ENCODE results near the gene TMCC3. TPM values are rescaled to one million over a fixed set of nuclear protein-coding genes. Genes with fewer than 3 reads are reported as not detected.
"Not testable (repeated sequence)": the region's sequence is repeated elsewhere in the genome, so short reads cannot be mapped to it uniquely, and the experiment has no call there.

The TMCC3 gene
- total RNA-seq, 1 experiment from 2014 or later: 2.1 TPM

- Mint-ChIP-seq H3K4me1 (ENCODE audit: low read depth, unreplicated experiment) (no peaks in the 10 kb centered on the region), H3K27ac (ENCODE audit: unreplicated experiment) (no peak overlapping the region), H3K27me3 (ENCODE audit: insufficient read depth, unreplicated experiment) (no peaks in the 10 kb centered on the region), H3K9me3 (ENCODE audit: unreplicated experiment) (no peaks in the 10 kb centered on the region), H3K4me3 (ENCODE audit: unreplicated experiment) (no peak overlapping the region), H3K36me3 (ENCODE audit: insufficient read depth, unreplicated experiment) (no peaks in the 10 kb centered on the region)
- intact Hi-C loops (cut with micrococcal nuclease; ENCODE audit: unreplicated experiment): no loop called here
- BruUV-seq (replicated peaks): no TSS peak
- H3K27me3 ChIP-seq (replicated peaks; ENCODE audit: control insufficient read depth, insufficient read depth, low read length): no peaks in the 10 kb centered on the region
- DNase-seq: no peak
- no peaks in the 10 kb centered on the region for H3K4me1 ChIP-seq
- ChIA-PET POLR2A (no interaction called here), CTCF (no interaction called here)
- TF ChIP-seq CTCF (IDR thresholded peaks at IDR 0.05; ENCODE audit: insufficient read depth in 1 of 2, low read depth in 1 of 2, low read length in 1 of 2, severe bottlenecking in 1 of 2, unreplicated experiment in 1 of 2): no peak
- no peak overlapping the region for H3K4me3 ChIP-seq (ENCODE audit: low read depth, low read length)
- no peaks in the 10 kb centered on the region for H3K36me3 ChIP-seq (ENCODE audit: control insufficient read depth, insufficient read depth, low read length)
- no peaks in the 10 kb centered on the region for H3K9me3 ChIP-seq
Observed at GRCh38 chr12:94595152-94595551, 55.2 kb downstream of the TMCC3 start.

DNA sequence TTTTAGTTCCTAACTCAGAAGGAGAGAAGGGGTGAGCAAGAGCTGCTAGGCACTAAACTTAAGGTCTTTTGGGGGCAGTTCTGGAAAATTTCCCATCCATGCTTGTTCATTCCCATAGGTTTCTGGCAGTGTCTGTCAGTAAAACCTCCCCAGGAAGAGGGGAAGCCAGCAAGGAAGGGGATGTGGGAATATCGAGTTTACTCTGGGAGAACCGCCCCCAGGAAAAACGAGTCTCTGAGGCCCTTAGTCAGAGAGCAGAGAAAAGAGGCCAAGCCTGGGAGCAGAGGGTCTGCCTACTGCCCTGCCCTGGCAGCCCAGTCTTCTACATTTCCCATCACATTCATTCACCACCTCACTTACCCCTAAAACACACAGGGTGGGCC is 55.9 kb downstream of the TMCC3 start:
- H3K4me1 ChIP-seq: no peaks in the 10 kb centered on the region
- H3K27me3 ChIP-seq (replicated peaks; ENCODE audit: control insufficient read depth, insufficient read depth, low read length): no peaks in the 10 kb centered on the region
- H3K27me3 Mint-ChIP-seq (ENCODE audit: insufficient read depth, unreplicated experiment): no peaks in the 10 kb centered on the region
- intact Hi-C loops (cut with micrococcal nuclease; ENCODE audit: unreplicated experiment): no loop called here
- H3K4me3 ChIP-seq (ENCODE audit: low read depth, low read length): no peak overlapping the region
- H3K9me3 Mint-ChIP-seq (ENCODE audit: unreplicated experiment): no peaks in the 10 kb centered on the region
- BruUV-seq (replicated peaks): no TSS peak
- TF ChIP-seq CTCF (IDR thresholded peaks at IDR 0.05; ENCODE audit: insufficient read depth in 1 of 2, low read depth in 1 of 2, low read length in 1 of 2, severe bottlenecking in 1 of 2, unreplicated experiment in 1 of 2): no peak
- no peak for DNase-seq
- POLR2A ChIA-PET: no interaction called here
- H3K4me1 Mint-ChIP-seq (ENCODE audit: low read depth, unreplicated experiment): no peaks in the 10 kb centered on the region
- no peaks in the 10 kb centered on the region for H3K36me3 Mint-ChIP-seq (ENCODE audit: insufficient read depth, unreplicated experiment)
- CTCF ChIA-PET: no interaction called here
- no peak overlapping the region for H3K27ac Mint-ChIP-seq (ENCODE audit: unreplicated experiment)
- no peaks in the 10 kb centered on the region for H3K9me3 ChIP-seq
- H3K36me3 ChIP-seq (ENCODE audit: control insufficient read depth, insufficient read depth, low read length): no peaks in the 10 kb centered on the region
- no peak overlapping the region for H3K4me3 Mint-ChIP-seq (ENCODE audit: unreplicated experiment)

DNA sequence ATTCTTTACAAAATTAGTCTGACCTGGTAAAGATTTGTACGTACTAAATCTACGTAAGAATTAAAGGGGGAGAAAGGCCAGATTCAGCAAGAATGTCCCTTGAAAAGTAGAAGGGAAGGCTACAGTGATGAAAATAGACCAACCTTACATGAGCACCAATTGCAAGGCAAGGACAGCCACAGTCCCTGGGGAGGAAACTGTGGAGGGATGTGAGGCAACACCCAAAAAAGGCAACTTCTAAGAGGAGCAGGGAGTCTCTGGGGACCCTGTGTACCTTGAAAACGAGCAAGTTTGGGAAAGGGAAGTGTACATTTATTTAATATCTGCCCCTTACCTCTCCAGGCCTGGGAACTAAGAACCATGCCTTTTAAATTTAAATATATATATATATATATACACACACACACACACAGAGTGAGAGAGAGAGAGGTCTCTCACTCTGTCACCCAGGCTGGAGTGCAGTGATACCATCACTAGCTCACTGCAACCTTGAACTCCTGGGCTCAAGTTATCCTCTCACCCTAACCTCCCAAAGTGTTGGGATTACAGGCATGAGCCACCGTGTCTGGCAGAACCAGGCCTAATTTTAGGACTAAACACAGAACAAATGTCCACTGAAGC is 56.4 kb downstream of the TMCC3 start:
- TF ChIP-seq CTCF (IDR thresholded peaks at IDR 0.05; ENCODE audit: insufficient read depth in 1 of 2, low read depth in 1 of 2, low read length in 1 of 2, severe bottlenecking in 1 of 2, unreplicated experiment in 1 of 2): no peak
- DNase-seq: no peak
- H3K27me3 Mint-ChIP-seq (ENCODE audit: insufficient read depth, unreplicated experiment): no peaks in the 10 kb centered on the region
- no peak overlapping the region for H3K4me3 Mint-ChIP-seq (ENCODE audit: unreplicated experiment)
- BruUV-seq (replicated peaks): no TSS peak
- intact Hi-C loops (cut with micrococcal nuclease; ENCODE audit: unreplicated experiment): no loop called here
- H3K36me3 Mint-ChIP-seq (ENCODE audit: insufficient read depth, unreplicated experiment): no peaks in the 10 kb centered on the region
- H3K36me3 ChIP-seq (ENCODE audit: control insufficient read depth, insufficient read depth, low read length): no peaks in the 10 kb centered on the region
- ChIA-PET POLR2A (no interaction called here), CTCF (no interaction called here)
- H3K4me3 ChIP-seq (ENCODE audit: low read depth, low read length): no peak overlapping the region
- H3K4me1 ChIP-seq: no peaks in the 10 kb centered on the region
- H3K4me1 Mint-ChIP-seq (ENCODE audit: low read depth, unreplicated experiment): no peaks in the 10 kb centered on the region
- H3K27ac Mint-ChIP-seq (ENCODE audit: unreplicated experiment): no peak overlapping the region
- no peaks in the 10 kb centered on the region for H3K9me3 Mint-ChIP-seq (ENCODE audit: unreplicated experiment)
- no peaks in the 10 kb centered on the region for H3K9me3 ChIP-seq
- H3K27me3 ChIP-seq (replicated peaks; ENCODE audit: control insufficient read depth, insufficient read depth, low read length): no peaks in the 10 kb centered on the region

DNA sequence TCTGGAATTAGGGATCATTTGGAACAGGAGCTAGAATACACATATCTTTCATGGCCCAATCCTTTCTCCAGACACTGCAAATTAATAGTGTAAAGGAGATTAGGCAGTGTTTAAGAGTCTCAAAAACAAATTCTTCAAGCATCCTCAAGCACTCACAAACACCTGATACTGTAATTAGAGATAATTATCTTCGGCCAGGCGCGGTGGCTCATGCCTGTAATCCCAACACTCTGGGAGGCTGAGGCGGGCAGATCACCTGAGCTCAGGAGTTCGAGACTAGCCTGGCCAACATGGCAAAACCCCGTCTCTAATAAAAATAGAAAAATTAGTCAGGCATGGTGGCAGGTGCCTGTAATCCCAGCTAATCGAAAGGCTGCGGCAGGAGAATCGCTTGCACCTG is 57.6 kb downstream of the TMCC3 start:
- H3K27ac Mint-ChIP-seq (ENCODE audit: unreplicated experiment); H3K9me3 ChIP-seq; H3K4me3 ChIP-seq (ENCODE audit: low read depth, low read length); H3K27me3 ChIP-seq (replicated peaks; ENCODE audit: control insufficient read depth, insufficient read depth, low read length); H3K27me3 Mint-ChIP-seq (ENCODE audit: insufficient read depth, unreplicated experiment); H3K4me3 Mint-ChIP-seq (ENCODE audit: unreplicated experiment); DNase-seq; POLR2A ChIA-PET; H3K36me3 Mint-ChIP-seq (ENCODE audit: insufficient read depth, unreplicated experiment); intact Hi-C loops (cut with micrococcal nuclease; ENCODE audit: unreplicated experiment); H3K36me3 ChIP-seq (ENCODE audit: control insufficient read depth, insufficient read depth, low read length); H3K9me3 Mint-ChIP-seq (ENCODE audit: unreplicated experiment); H3K4me1 Mint-ChIP-seq (ENCODE audit: low read depth, unreplicated experiment); H3K4me1 ChIP-seq; BruUV-seq (replicated peaks): not testable (repeated sequence)
- CTCF ChIA-PET: interaction anchor here (0.6 kb wide), 1 partner anchor 1405 kb away, joined by 4 read pairs; no protein-coding TSS in a partner anchor

All from Caco-2 (cell line).